OCI-LY3 (cell line): Measurements from ENCODE around the gene CROCC2.

ENCODE experiments used
- H2AFZ ChIP-seq: fragments of 200-600, 300-600 bp; shearing (Covaris generic); 2 replicates; pipeline ENCODE4 v1.6.0; 2014; ENCODE audit warnings: antibody characterized with exemption, low read depth, low read length
- H3K27ac ChIP-seq: fragments of 200-600, 300-600 bp; sonication (generic); 2 replicates; pipeline ENCODE4 v1.5.1; 2014; ENCODE audit warnings: mild to moderate bottlenecking, low read length, moderate library complexity, mixed read lengths
- H3K27me3 ChIP-seq: fragments of 200-600, 300-600 bp; sonication (generic); 2 replicates; pipeline ENCODE4 v1.6.1; 2014; ENCODE audit warnings: low read depth, low read length, mixed read lengths
- H3K36me3 ChIP-seq: fragments of 200-600, 300-600 bp; sonication (generic); replicated peaks from 2 replicates; pipeline ENCODE3; 2014; ENCODE audit warnings: low read depth, low read length, mixed read lengths
- H3K4me1 ChIP-seq: fragments of 300-600, 200-600 bp; sonication (generic); 2 replicates; pipeline ENCODE4 v1.6.1; 2014; ENCODE audit warnings: low read length, mixed read lengths
- H3K4me2 ChIP-seq: fragments of 200-600, 300-600 bp; sonication (generic); 2 replicates; pipeline ENCODE4 v1.6.1; 2014; ENCODE audit warnings: low read length, mixed read lengths
- H3K4me3 ChIP-seq: fragments of 300-600, 200-600 bp; sonication (generic); 2 replicates; pipeline ENCODE4 v1.5.1; 2014; ENCODE audit warnings: antibody characterized with exemption, mild to moderate bottlenecking, low read length, moderate library complexity
- H3K79me2 ChIP-seq: fragments of 300-600, 200-600 bp; shearing (Covaris generic); 2 replicates; pipeline ENCODE4 v1.6.1; 2014; ENCODE audit warnings: mild to moderate bottlenecking, low read length, mixed read lengths
- H3K9ac ChIP-seq: fragments of 300-600, 200-600 bp; shearing (Covaris generic); 2 replicates; pipeline ENCODE4 v1.6.0; 2014; ENCODE audit warnings: mild to moderate bottlenecking, low read length, moderate library complexity
- H3K9me3 ChIP-seq: fragments of 200-600, 300-600 bp; shearing (Covaris generic); 2 replicates; pipeline ENCODE4 v1.6.1; 2014; ENCODE audit warnings: low read length, mixed read lengths; ENCODE audit not compliant: insufficient read depth
- H4K20me1 ChIP-seq: fragments of 200-600, 300-600 bp; sonication (generic); 2 replicates; pipeline ENCODE4 v1.6.1; 2016; ENCODE audit warnings: low read length, mixed read lengths; ENCODE audit not compliant: insufficient read depth
- CTCF ChIP-seq: fragments of 200-600, 300-600 bp; sonication (generic); IDR thresholded peaks from 2 replicates; pipeline ENCODE4 v1.5.1; 2014; ENCODE audit warnings: antibody characterized with exemption, low read length, low read depth
- EZH2phosphoT487 ChIP-seq: fragments of 200-600 bp; shearing (Covaris generic); IDR thresholded peaks from 2 replicates; pipeline ENCODE4 v1.6.1; 2018; ENCODE audit warnings: antibody characterized with exemption, mixed run types, low read depth

CROCC2 gene

GRCh38 chr2:241003830-241004564 is 97.9 kb downstream of the CROCC2 start:
- Histone ChIP-seq H3K27ac (no peak overlapping the region), H3K4me1 (no peaks in the 10 kb centered on the region)

GRCh38 chr2:241005569-241005968 is 99.4 kb downstream of the CROCC2 start:
- H3K9me3 ChIP-seq = no peaks in the 10 kb centered on the region
- H3K4me3 ChIP-seq = no peak overlapping the region
- no peak overlapping the region for H3K9ac ChIP-seq
- no peaks in the 10 kb centered on the region for H4K20me1 ChIP-seq
- no peaks in the 10 kb centered on the region for H3K79me2 ChIP-seq
- H2AFZ ChIP-seq = no peak overlapping the region
- H3K36me3 ChIP-seq = no peaks in the 10 kb centered on the region
- no peak for TF ChIP-seq EZH2phosphoT487
- TF ChIP-seq CTCF = no peak
- no peak overlapping the region for H3K27ac ChIP-seq
- no peaks in the 10 kb centered on the region for H3K4me1 ChIP-seq
- H3K4me2 ChIP-seq = no peak overlapping the region
- H3K27me3 ChIP-seq = no peaks in the 10 kb centered on the region

More at GRCh38 chr2:241003830-241004564, 97.9 kb downstream of the CROCC2 start:
- Histone ChIP-seq H3K27me3 (no peaks in the 10 kb centered on the region), H4K20me1 (no peaks in the 10 kb centered on the region), H3K79me2 (no peaks in the 10 kb centered on the region), H2AFZ (no peak overlapping the region), H3K9ac (no peak overlapping the region), H3K4me2 (no peak overlapping the region), H3K9me3 (no peaks in the 10 kb centered on the region), H3K36me3 (no peaks in the 10 kb centered on the region), H3K4me3 (no peak overlapping the region)
- no peak for TF ChIP-seq CTCF
- no peak for TF ChIP-seq EZH2phosphoT487

- H3K9me3 ChIP-seq = no peaks in the 10 kb centered on the region
- no peaks in the 10 kb centered on the region for H3K4me1 ChIP-seq
- no peaks in the 10 kb centered on the region for H3K36me3 ChIP-seq
- no peak for TF ChIP-seq EZH2phosphoT487
- TF ChIP-seq CTCF = no peak
- no peak overlapping the region for H3K9ac ChIP-seq
- H3K79me2 ChIP-seq = no peaks in the 10 kb centered on the region
- no peak overlapping the region for H3K4me2 ChIP-seq
- H4K20me1 ChIP-seq = no peaks in the 10 kb centered on the region
- H3K27ac ChIP-seq = no peak overlapping the region
- no peak overlapping the region for H2AFZ ChIP-seq
- H3K27me3 ChIP-seq = no peaks in the 10 kb centered on the region
- H3K4me3 ChIP-seq = no peak overlapping the region
These were observed 100.3 kb downstream of the CROCC2 start for GRCh38 chr2:241006412-241006811.

- H3K27ac ChIP-seq = no peak overlapping the region
- H3K27me3 ChIP-seq = no peaks in the 10 kb centered on the region
- no peak overlapping the region for H2AFZ ChIP-seq
- no peaks in the 10 kb centered on the region for H4K20me1 ChIP-seq
- no peaks in the 10 kb centered on the region for H3K36me3 ChIP-seq
- no peaks in the 10 kb centered on the region for H3K4me1 ChIP-seq
- H3K9me3 ChIP-seq = no peaks in the 10 kb centered on the region
- no peak overlapping the region for H3K9ac ChIP-seq
- H3K79me2 ChIP-seq = no peaks in the 10 kb centered on the region
- H3K4me2 ChIP-seq = no peak overlapping the region
- H3K4me3 ChIP-seq = no peak overlapping the region
- TF ChIP-seq CTCF = no peak
- no peak for TF ChIP-seq EZH2phosphoT487
These were observed 101.0 kb downstream of the CROCC2 start for GRCh38 chr2:241007111-241007510.
